Measurements from ENCODE around the gene TNFSF10.
"Not testable (repeated sequence)": the region's sequence is repeated elsewhere in the genome, so short reads cannot be mapped to it uniquely, and the experiment has no call there.

DNA sequence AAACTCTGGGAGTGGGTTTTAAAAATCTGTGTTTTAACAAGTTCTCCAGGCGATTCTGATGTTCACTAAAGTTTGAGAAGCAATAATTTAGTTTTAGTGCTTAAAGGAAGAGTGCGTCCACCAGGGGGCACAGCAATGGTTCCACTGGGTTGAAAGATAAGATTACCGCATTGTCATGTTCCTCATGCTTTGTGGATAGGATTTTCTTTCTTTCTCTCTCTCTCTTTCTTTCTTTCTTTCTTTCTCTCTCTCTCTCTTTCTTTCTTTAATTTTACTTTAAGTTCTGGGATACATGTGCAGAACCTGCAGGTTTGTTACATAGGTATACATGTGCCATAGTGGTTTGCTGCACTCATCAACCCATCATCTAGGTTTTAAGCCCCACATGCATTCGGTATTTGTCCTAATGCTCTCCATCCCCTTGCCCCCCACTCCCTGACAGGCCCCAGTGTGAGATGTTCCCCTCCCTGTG is 33.0 kb downstream of the TNFSF10 start:
- TF ChIP-seq ZSCAN29 (IDR thresholded peaks at IDR 0.05); JUND (IDR thresholded peaks at IDR 0.05; ENCODE audit: low read depth, low read length); SREBF1 (IDR thresholded peaks at IDR 0.05; ENCODE audit: low read length); SRF (IDR thresholded peaks at IDR 0.05; ENCODE audit: low read depth in 2 of 2, low read length in 2 of 2); CREB1 (IDR thresholded peaks at IDR 0.05; ENCODE audit: low read depth); EP300 (IDR thresholded peaks at IDR 0.05; ENCODE audit: borderline replicate concordance in 1 of 2, control insufficient read depth in 1 of 2, low read depth in 2 of 2, low read length in 2 of 2); BCL11A (IDR thresholded peaks at IDR 0.05; ENCODE audit: low read depth, low read length); CREM (IDR thresholded peaks at IDR 0.05; ENCODE audit: low read depth); ZBED1 (IDR thresholded peaks at IDR 0.05; ENCODE audit: borderline replicate concordance); MTA3 (IDR thresholded peaks at IDR 0.05; ENCODE audit: borderline replicate concordance, low read length): not testable (repeated sequence)
- TF ChIP-seq, protein P1, sequence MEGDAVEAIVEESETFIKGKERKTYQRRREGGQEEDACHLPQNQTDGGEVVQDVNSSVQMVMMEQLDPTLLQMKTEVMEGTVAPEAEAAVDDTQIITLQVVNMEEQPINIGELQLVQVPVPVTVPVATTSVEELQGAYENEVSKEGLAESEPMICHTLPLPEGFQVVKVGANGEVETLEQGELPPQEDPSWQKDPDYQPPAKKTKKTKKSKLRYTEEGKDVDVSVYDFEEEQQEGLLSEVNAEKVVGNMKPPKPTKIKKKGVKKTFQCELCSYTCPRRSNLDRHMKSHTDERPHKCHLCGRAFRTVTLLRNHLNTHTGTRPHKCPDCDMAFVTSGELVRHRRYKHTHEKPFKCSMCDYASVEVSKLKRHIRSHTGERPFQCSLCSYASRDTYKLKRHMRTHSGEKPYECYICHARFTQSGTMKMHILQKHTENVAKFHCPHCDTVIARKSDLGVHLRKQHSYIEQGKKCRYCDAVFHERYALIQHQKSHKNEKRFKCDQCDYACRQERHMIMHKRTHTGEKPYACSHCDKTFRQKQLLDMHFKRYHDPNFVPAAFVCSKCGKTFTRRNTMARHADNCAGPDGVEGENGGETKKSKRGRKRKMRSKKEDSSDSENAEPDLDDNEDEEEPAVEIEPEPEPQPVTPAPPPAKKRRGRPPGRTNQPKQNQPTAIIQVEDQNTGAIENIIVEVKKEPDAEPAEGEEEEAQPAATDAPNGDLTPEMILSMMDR (IDR thresholded peaks at IDR 0.05 in 2 of 3, conservative IDR thresholded peaks at IDR 0.05 in 1 of 3; ENCODE audit: control insufficient read depth in 2 of 3, extremely low read depth in 1 of 3, insufficient read depth in 1 of 3, low read depth in 3 of 3, low read length in 3 of 3) = peak; percentile 62 to 79 (median 67)
- TF ChIP-seq, protein P2, sequence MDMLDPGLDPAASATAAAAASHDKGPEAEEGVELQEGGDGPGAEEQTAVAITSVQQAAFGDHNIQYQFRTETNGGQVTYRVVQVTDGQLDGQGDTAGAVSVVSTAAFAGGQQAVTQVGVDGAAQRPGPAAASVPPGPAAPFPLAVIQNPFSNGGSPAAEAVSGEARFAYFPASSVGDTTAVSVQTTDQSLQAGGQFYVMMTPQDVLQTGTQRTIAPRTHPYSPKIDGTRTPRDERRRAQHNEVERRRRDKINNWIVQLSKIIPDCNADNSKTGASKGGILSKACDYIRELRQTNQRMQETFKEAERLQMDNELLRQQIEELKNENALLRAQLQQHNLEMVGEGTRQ (IDR thresholded peaks at IDR 0.05; ENCODE audit: borderline replicate concordance, low read depth, low read length) = not testable (repeated sequence)

Measured in GM12878 (cell line).